SK-N-DZ (cell line): ENCODE results near the gene GSTA4.
A peak's percentile ranks its signal among the peaks of the same experiment; 100 is the strongest.
"Not testable (repeated sequence)": the region's sequence is repeated elsewhere in the genome, so short reads cannot be mapped to it uniquely, and the experiment has no call there.

ENCODE experiments used
- DNase-seq: peaks from one replicate; pipeline ENCODE4 v3.0.0-alpha.2; 2015; ENCODE audit warnings: low spot score

GSTA4 gene

GRCh38 chr6:53014063-53014462 lies 19.0 kb upstream of the GSTA4 start:
- DNase-seq: no peak

GRCh38 chr6:53011979-53012378 lies 16.9 kb upstream of the GSTA4 start:
- DNase-seq: no peak

GRCh38 chr6:53010504-53010903 lies 15.4 kb upstream of the GSTA4 start:
- no peak for DNase-seq

- no peak for DNase-seq
Observed at GRCh38 chr6:53009511-53009910, 14.4 kb upstream of the GSTA4 start.

- DNase-seq: no peak
Observed at GRCh38 chr6:53009056-53009455, 14.0 kb upstream of the GSTA4 start.

- DNase-seq: not testable (repeated sequence)
Observed at GRCh38 chr6:53008192-53008687, 13.2 kb upstream of the GSTA4 start.

- no peak for DNase-seq
Observed at GRCh38 chr6:53005663-53006250, 10.7 kb upstream of the GSTA4 start.

GRCh38 chr6:52999456-52999855 lies 4.4 kb upstream of the GSTA4 start:
- DNase-seq: no peak

GRCh38 chr6:52998603-52999002 lies 3.5 kb upstream of the GSTA4 start:
- no peak for DNase-seq

GRCh38 chr6:52995913-52996645 lies 995 bp upstream of the GSTA4 start:
- DNase-seq: peak; percentile 87

GRCh38 chr6:52994839-52995088 lies 320 bp downstream of the GSTA4 start:
- no peak for DNase-seq

GRCh38 chr6:52994031-52994838 lies 849 bp downstream of the GSTA4 start:
- peak; percentile 51 for DNase-seq

GRCh38 chr6:52992980-52993920 lies 1.8 kb downstream of the GSTA4 start:
- no peak for DNase-seq

GRCh38 chr6:52990342-52990741 lies 4.7 kb downstream of the GSTA4 start:
- no peak for DNase-seq

- no peak for DNase-seq
Observed at GRCh38 chr6:52985228-52985627, 9.9 kb downstream of the GSTA4 start.

GRCh38 chr6:52984247-52984646 lies 10.8 kb downstream of the GSTA4 start:
- no peak for DNase-seq

GRCh38 chr6:52983159-52983848 lies 11.8 kb downstream of the GSTA4 start:
- DNase-seq: no peak

GRCh38 chr6:52982680-52983079 lies 12.4 kb downstream of the GSTA4 start:
- no peak for DNase-seq

- no peak for DNase-seq
Observed at GRCh38 chr6:52981222-52981900, 13.7 kb downstream of the GSTA4 start.

GRCh38 chr6:52976591-52977035 lies 18.5 kb downstream of the GSTA4 start:
- DNase-seq: no peak
